Mesenchymal stem cell (in vitro differentiated cells and primary cell): ENCODE measurements around the gene CHCHD4.

Source experiments
- DNase-seq: peaks from one replicate; pipeline ENCODE4 v3.0.0-alpha.2; 2013
- H2AFZ ChIP-seq: one replicate; pipeline ENCODE4 v1.6.1; 2013; ENCODE audit warnings: low read depth, mild to moderate bottlenecking, control low read depth, inconsistent platforms, low read length, moderate library complexity
- H2AK5ac ChIP-seq: 2 replicates; pipeline ENCODE4 v1.6.1; 2013; ENCODE audit warnings: low read length, moderate library complexity, mild to moderate bottlenecking, inconsistent platforms; ENCODE audit not compliant: severe bottlenecking
- H2BK120ac ChIP-seq: one replicate; pipeline ENCODE4 v1.6.1; 2013; ENCODE audit warnings: low read depth, mild to moderate bottlenecking, inconsistent platforms, low read length, moderate library complexity
- H2BK12ac ChIP-seq, 2 experiments: one replicate each; pipeline ENCODE4 v1.6.1; 2013; ENCODE audit warnings: inconsistent platforms in 2 of 2, low read length in 2 of 2, mild to moderate bottlenecking in 2 of 2, moderate library complexity in 2 of 2, control low read depth in 1 of 2
- H2BK15ac ChIP-seq: one replicate; pipeline ENCODE4 v1.6.1; 2013; ENCODE audit warnings: mild to moderate bottlenecking, low read depth, inconsistent platforms; ENCODE audit not compliant: poor library complexity, severe bottlenecking
- H2BK5ac ChIP-seq: 2 replicates; pipeline ENCODE4 v1.6.1; 2013; ENCODE audit warnings: low read depth, mild to moderate bottlenecking, low read length, control low read depth, inconsistent platforms; ENCODE audit not compliant: poor library complexity, severe bottlenecking
- H3K14ac ChIP-seq, 2 experiments: one replicate each; pipeline ENCODE4 v1.6.1; 2013; ENCODE audit warnings: inconsistent platforms in 2 of 2, low read length in 2 of 2, control low read depth in 1 of 2, mild to moderate bottlenecking in 1 of 2, moderate library complexity in 1 of 2
- H3K18ac ChIP-seq, 2 experiments: one replicate each; pipeline ENCODE4 v1.6.1; 2013; ENCODE audit warnings: inconsistent platforms in 2 of 2, low read length in 2 of 2, control low read depth in 1 of 2, low read depth in 1 of 2, mild to moderate bottlenecking in 1 of 2
- H3K23ac ChIP-seq, 2 experiments: one replicate each; pipeline ENCODE4 v1.6.1; 2013; ENCODE audit warnings: inconsistent platforms in 2 of 2, low read length in 2 of 2, mild to moderate bottlenecking in 2 of 2, moderate library complexity in 2 of 2, control low read depth in 1 of 2
- H3K27ac ChIP-seq: 2 replicates; pipeline ENCODE4 v1.5.1; 2013; ENCODE audit warnings: mild to moderate bottlenecking, moderate library complexity, low read length, control low read depth, inconsistent platforms; ENCODE audit not compliant: poor library complexity, severe bottlenecking
- H3K27me3 ChIP-seq, 2 experiments: 2 replicates each; pipeline versions ENCODE4 v1.6.1 to v1.7.0; 2013; ENCODE audit warnings: low read length in 2 of 2, mild to moderate bottlenecking in 2 of 2, moderate library complexity in 2 of 2, control low read depth in 1 of 2, inconsistent platforms in 1 of 2; ENCODE audit not compliant: control insufficient read depth in 1 of 2, insufficient read depth in 1 of 2
- H3K36me3 ChIP-seq, 2 experiments: 2 replicates each; pipeline versions ENCODE4 v1.6.1 to v1.7.0; 2013; ENCODE audit warnings: low read length in 2 of 2, control low read depth in 1 of 2, inconsistent platforms in 1 of 2, low read depth in 1 of 2, mild to moderate bottlenecking in 1 of 2; ENCODE audit not compliant: insufficient read depth in 2 of 2, control insufficient read depth in 1 of 2
- H3K4ac ChIP-seq, 2 experiments: one replicate each; pipeline ENCODE4 v1.6.1; 2013; ENCODE audit warnings: inconsistent platforms in 2 of 2, low read length in 2 of 2, mild to moderate bottlenecking in 2 of 2, moderate library complexity in 2 of 2, control low read depth in 1 of 2, low read depth in 1 of 2
- H3K4me1 ChIP-seq: 2 replicates; pipeline ENCODE4 v1.6.1; 2013; ENCODE audit warnings: low read depth, low read length, control low read depth; ENCODE audit not compliant: control insufficient read depth, insufficient read depth
- H3K4me2 ChIP-seq: 2 replicates; pipeline ENCODE4 v1.6.1; 2013; ENCODE audit warnings: low read length, mild to moderate bottlenecking, inconsistent platforms; ENCODE audit not compliant: poor library complexity, severe bottlenecking
- H3K4me3 ChIP-seq, 2 experiments: 2 replicates each; pipeline versions ENCODE4 v1.5.1 to v1.7.0; 2013; ENCODE audit warnings: low read length in 2 of 2, mild to moderate bottlenecking in 2 of 2, control low read depth in 1 of 2, low read depth in 1 of 2; ENCODE audit not compliant: insufficient read depth in 1 of 2
- H3K79me1 ChIP-seq: replicated peaks from 2 replicates; pipeline ENCODE4 v1.6.1; 2013; ENCODE audit warnings: mild to moderate bottlenecking, control low read depth, low read length, inconsistent platforms; ENCODE audit not compliant: poor library complexity, severe bottlenecking
- H3K9ac ChIP-seq: 2 replicates; pipeline ENCODE4 v1.7.0; 2013; ENCODE audit warnings: mild to moderate bottlenecking, low read length, moderate library complexity
- H3K9me3 ChIP-seq: 2 replicates; pipeline ENCODE4 v1.7.0; 2013; ENCODE audit warnings: mild to moderate bottlenecking, low read length; ENCODE audit not compliant: control insufficient read depth
- H4K8ac ChIP-seq: one replicate; pipeline ENCODE4 v1.6.1; 2013; ENCODE audit warnings: inconsistent platforms, mild to moderate bottlenecking, low read length, moderate library complexity
- H4K91ac ChIP-seq: one replicate; pipeline ENCODE4 v1.6.1; 2013; ENCODE audit warnings: mild to moderate bottlenecking, low read length, inconsistent platforms
- WGBS: methylation state at CpG from one replicate; pipeline ENCODE4 v1.1.7; 2013; ENCODE audit warnings: mixed read lengths; 5-methylcytosine and 5-hydroxymethylcytosine counted together

The CHCHD4 gene

DNA sequence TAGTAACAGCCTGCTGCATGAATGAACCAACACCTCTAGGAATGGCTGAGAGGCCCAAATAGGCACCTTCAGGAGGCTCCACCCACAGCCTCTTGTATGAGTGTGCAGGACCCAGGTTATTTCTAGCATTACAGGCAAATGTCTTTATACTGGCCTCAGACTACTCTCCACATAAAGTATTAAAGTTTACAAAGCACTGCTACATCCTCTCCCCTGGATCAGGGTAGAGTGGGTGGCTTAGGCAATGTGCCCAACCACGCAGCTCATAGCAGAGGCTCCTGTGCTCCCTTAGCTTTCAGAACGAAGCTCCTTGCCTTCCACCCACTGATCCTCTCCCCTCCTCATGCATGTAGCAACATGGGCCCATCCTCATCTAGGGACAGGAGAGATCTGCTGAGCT lies 16.5 kb upstream of the CHCHD4 start:
- no peak overlapping the region for H4K8ac ChIP-seq
- no peak overlapping the region for H2BK120ac ChIP-seq
- peaks cover 65 to 75% of the 10 kb centered on the region in 2 experiments for H3K36me3 ChIP-seq
- H2AK5ac ChIP-seq = no peak overlapping the region
- 92% methylated on average over 2 of the region's 2 CpGs for WGBS
- H4K91ac ChIP-seq = no peak overlapping the region
- no peak overlapping the region for H3K27ac ChIP-seq
- H3K79me1 ChIP-seq = peaks cover 17% of the 10 kb centered on the region
- H3K4me2 ChIP-seq = no peak overlapping the region
- H2BK15ac ChIP-seq = no peak overlapping the region
- H3K4me3 ChIP-seq = no peak overlapping the region
- no peak overlapping the region for H2BK5ac ChIP-seq
- no peak overlapping the region for H3K9ac ChIP-seq
- H2AFZ ChIP-seq = no peak overlapping the region
- H3K18ac ChIP-seq = no peak overlapping the region
- peaks cover 23% of the 10 kb centered on the region for H3K4me1 ChIP-seq
- DNase-seq = no peak
- H3K14ac ChIP-seq = no peak overlapping the region
- no peak overlapping the region for H3K4ac ChIP-seq
- no peaks in the 10 kb centered on the region for H3K9me3 ChIP-seq
- no peaks in the 10 kb centered on the region for H3K27me3 ChIP-seq
- no peak overlapping the region for H3K23ac ChIP-seq
- no peak overlapping the region for H2BK12ac ChIP-seq

DNA sequence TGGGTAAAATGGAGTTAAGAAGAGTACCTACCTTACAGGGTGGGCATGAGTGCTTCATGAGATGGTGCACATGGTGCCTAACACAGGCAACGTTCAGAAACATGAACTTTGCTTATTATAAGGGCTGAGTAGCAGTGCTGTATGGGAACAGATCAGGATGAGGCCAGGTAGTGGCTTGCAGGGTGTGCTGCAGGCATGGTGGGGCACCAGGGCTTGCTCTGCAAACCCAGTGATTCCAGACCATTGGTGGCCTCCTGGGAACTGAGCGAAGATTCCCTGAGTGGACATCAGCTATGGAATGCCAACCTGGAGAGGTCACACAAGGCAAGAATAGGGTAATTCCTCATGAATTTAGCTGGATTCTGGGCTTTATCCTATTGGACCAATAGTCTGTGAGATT lies 16.0 kb upstream of the CHCHD4 start:
- no peak overlapping the region for H3K27ac ChIP-seq
- H3K23ac ChIP-seq = no peak overlapping the region
- H3K79me1 ChIP-seq = peaks cover 17% of the 10 kb centered on the region
- H3K9me3 ChIP-seq = no peaks in the 10 kb centered on the region
- no peak overlapping the region for H2BK5ac ChIP-seq
- peaks cover 18% of the 10 kb centered on the region for H3K4me1 ChIP-seq
- peaks cover 63 to 75% of the 10 kb centered on the region in 2 experiments for H3K36me3 ChIP-seq
- no peak overlapping the region for H3K18ac ChIP-seq
- no peak overlapping the region for H4K91ac ChIP-seq
- no peak overlapping the region for H2BK120ac ChIP-seq
- no peak for DNase-seq
- WGBS = 95% methylated on average over 2 of the region's 2 CpGs
- H3K4ac ChIP-seq = no peak overlapping the region
- no peak overlapping the region for H3K4me2 ChIP-seq
- no peak overlapping the region for H3K9ac ChIP-seq
- no peak overlapping the region for H3K14ac ChIP-seq
- no peak overlapping the region for H2AFZ ChIP-seq
- no peak overlapping the region for H3K4me3 ChIP-seq
- H2BK15ac ChIP-seq = no peak overlapping the region
- H4K8ac ChIP-seq = no peak overlapping the region
- no peak overlapping the region for H2AK5ac ChIP-seq
- no peak overlapping the region for H2BK12ac ChIP-seq
- H3K27me3 ChIP-seq = no peaks in the 10 kb centered on the region

DNA sequence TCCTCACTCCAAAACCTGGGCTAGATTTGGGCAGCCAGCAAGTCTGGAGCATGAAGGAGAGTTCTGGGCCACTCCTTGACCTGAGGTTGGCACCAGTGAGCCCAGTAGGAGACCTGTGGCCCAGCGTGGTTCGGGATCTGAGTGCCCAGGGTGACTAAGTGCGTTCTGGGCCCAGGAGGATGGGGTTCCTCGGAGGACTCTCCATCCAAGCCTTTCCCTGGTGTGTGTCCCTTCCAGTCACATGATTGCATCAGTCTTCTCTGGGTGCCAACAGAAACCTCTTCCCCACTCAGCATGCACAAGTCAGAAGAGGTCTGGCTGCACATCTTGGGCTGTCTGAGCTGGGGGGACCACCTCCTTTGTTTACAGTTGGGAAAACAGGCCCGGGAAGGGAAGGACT lies 15.1 kb upstream of the CHCHD4 start:
- Histone ChIP-seq H3K79me1 (peaks cover 21% of the 10 kb centered on the region), H3K4me2 (no peak overlapping the region), H3K9ac (no peak overlapping the region), H3K4me3 (no peak overlapping the region), H3K9me3 (no peaks in the 10 kb centered on the region), H3K4me1 (peaks cover 12% of the 10 kb centered on the region), H2AK5ac (no peak overlapping the region), H2BK15ac (no peak overlapping the region), H3K18ac (no peak overlapping the region), H4K91ac (no peak overlapping the region), H4K8ac (no peak overlapping the region), H2AFZ (no peak overlapping the region), H3K14ac (no peak overlapping the region), H2BK120ac (no peak overlapping the region), H3K23ac (no peak overlapping the region), H2BK5ac (no peak overlapping the region), H3K36me3 (peaks cover 67 to 78% of the 10 kb centered on the region in 2 experiments), H3K4ac (no peak overlapping the region), H2BK12ac (no peak overlapping the region), H3K27me3 (no peaks in the 10 kb centered on the region), H3K27ac (no peak overlapping the region)
- no peak for DNase-seq
- WGBS = 86% methylated on average over 5 of the region's 5 CpGs

GRCh38 chr3:14138878-14139655 lies 14.4 kb upstream of the CHCHD4 start:
- H2BK12ac ChIP-seq = peak overlapping the region in 1 of 2 experiments; percentile 12
- no peak overlapping the region for H2BK5ac ChIP-seq
- no peak overlapping the region for H2BK120ac ChIP-seq
- H3K4me2 ChIP-seq = no peak overlapping the region
- no peak overlapping the region for H2BK15ac ChIP-seq
- no peak overlapping the region for H3K9ac ChIP-seq
- no peak overlapping the region for H3K18ac ChIP-seq
- 98% methylated on average over 14 of the region's 14 CpGs for WGBS
- no peak for DNase-seq
- no peak overlapping the region for H3K4me3 ChIP-seq
- H3K14ac ChIP-seq = no peak overlapping the region
- H2AFZ ChIP-seq = no peak overlapping the region
- H3K4ac ChIP-seq = no peak overlapping the region
- peaks cover 74 to 85% of the 10 kb centered on the region in 2 experiments for H3K36me3 ChIP-seq
- no peak overlapping the region for H3K23ac ChIP-seq
- H3K27ac ChIP-seq = no peak overlapping the region
- no peak overlapping the region for H2AK5ac ChIP-seq
- peaks cover 9% of the 10 kb centered on the region for H3K4me1 ChIP-seq
- no peaks in the 10 kb centered on the region for H3K27me3 ChIP-seq
- H3K9me3 ChIP-seq = no peaks in the 10 kb centered on the region
- peaks cover 25% of the 10 kb centered on the region for H3K79me1 ChIP-seq
- H4K91ac ChIP-seq = no peak overlapping the region
- no peak overlapping the region for H4K8ac ChIP-seq
